IMR-90 (cell line): Measurements from ENCODE around the gene ULK1. TPM values are rescaled to one million over a fixed set of nuclear protein-coding genes. Genes with fewer than 3 reads are reported as not detected.

ENCODE experiments used
- ATAC-seq: fragments of 200-7000 bp; cut with Tn5 transposase; 2 replicates; pipeline ENCODE4 v1.9.1; 2020; ENCODE audit warnings: low read depth, mild to moderate bottlenecking, moderate library complexity
- BruUV-seq: library from RNA; stranded (reverse); fragments of 400-500 nt; replicated peaks from 2 replicates; lab custom pipeline; 2021; lab: Mats Ljungman, UMichigan
- CTCF ChIA-PET: fragments of 300-600 bp; formaldehyde crosslinking; extraction: SDS; loops from one replicate; lab custom pipeline; 2021; ENCODE audit warnings: antibody characterized with exemption; lab: Yijun Ruan, JAX
- POLR2A ChIA-PET: fragments of 300-600 bp; sonication (Branson Sonifier 250); formaldehyde crosslinking; loops from one replicate; lab custom pipeline; 2022; ENCODE audit warnings: antibody characterized with exemption; ENCODE audit not compliant: unreplicated experiment; lab: Charles Lee
- DNase-seq: peaks from one replicate; pipeline ENCODE4 v3.0.0; 2013
- H2AFZ ChIP-seq: replicated peaks from 2 replicates; pipeline ENCODE3; 2013; ENCODE audit warnings: low read length, mild to moderate bottlenecking; ENCODE audit not compliant: poor library complexity
- H2AK5ac ChIP-seq: 2 replicates; pipeline ENCODE4 v1.6.1; 2013; ENCODE audit warnings: low read depth, low read length, inconsistent platforms
- H2AK9ac ChIP-seq: replicated peaks from 2 replicates; pipeline ENCODE3; 2013; ENCODE audit warnings: mild to moderate bottlenecking, low read depth, low read length, moderate library complexity; ENCODE audit not compliant: poor library complexity
- H2BK120ac ChIP-seq: 2 replicates; pipeline ENCODE4 v1.6.1; 2013; ENCODE audit warnings: low read depth, low read length, inconsistent platforms
- H2BK15ac ChIP-seq: 3 replicates; pipeline ENCODE4 v1.6.1; 2013; ENCODE audit warnings: low read depth, low read length, inconsistent platforms
- H2BK20ac ChIP-seq: 2 replicates; pipeline ENCODE4 v1.6.1; 2013; ENCODE audit warnings: low read depth, mild to moderate bottlenecking, inconsistent platforms, low read length, moderate library complexity
- H2BK5ac ChIP-seq: 2 replicates; pipeline ENCODE4 v1.6.1; 2013; ENCODE audit warnings: mild to moderate bottlenecking, low read depth, low read length, inconsistent platforms; ENCODE audit not compliant: poor library complexity, severe bottlenecking
- H3K14ac ChIP-seq: replicated peaks from 2 replicates; pipeline ENCODE4 v1.6.1; 2013; ENCODE audit warnings: low read depth, low read length, inconsistent platforms
- H3K18ac ChIP-seq: 2 replicates; pipeline ENCODE4 v1.6.1; 2013; ENCODE audit warnings: low read depth, low read length, control low read depth
- H3K23ac ChIP-seq: 2 replicates; pipeline ENCODE4 v1.6.1; 2013; ENCODE audit warnings: low read depth, low read length, inconsistent platforms
- H3K27ac ChIP-seq: 2 replicates; pipeline ENCODE4 v1.5.1; 2013; ENCODE audit warnings: mild to moderate bottlenecking, control low read depth, low read length; ENCODE audit not compliant: insufficient read depth
- H3K27me3 ChIP-seq: 2 replicates; pipeline ENCODE4 v1.6.1; 2013; ENCODE audit warnings: low read length; ENCODE audit not compliant: control insufficient read depth, insufficient read depth
- H3K36me3 ChIP-seq: 2 replicates; pipeline ENCODE4 v1.6.1; 2013; ENCODE audit warnings: low read length, mixed read lengths; ENCODE audit not compliant: control insufficient read depth, insufficient read depth
- H3K4ac ChIP-seq: 2 replicates; pipeline ENCODE4 v1.6.1; 2013; ENCODE audit warnings: low read depth, low read length, inconsistent platforms
- H3K4me1 ChIP-seq: 2 replicates; pipeline ENCODE4 v1.6.1; 2013; ENCODE audit warnings: low read length, mixed read lengths; ENCODE audit not compliant: control insufficient read depth, insufficient read depth
- H3K4me2 ChIP-seq: 2 replicates; pipeline ENCODE4 v1.6.1; 2013; ENCODE audit warnings: low read depth, mild to moderate bottlenecking, control low read depth, low read length, moderate library complexity
- H3K4me3 ChIP-seq: 2 replicates; pipeline ENCODE4 v1.5.1; 2013; ENCODE audit warnings: low read depth, mild to moderate bottlenecking, control low read depth, low read length, moderate library complexity; ENCODE audit not compliant: insufficient read depth
- H3K56ac ChIP-seq: 2 replicates; pipeline ENCODE4 v1.6.1; 2013; ENCODE audit warnings: low read length, inconsistent platforms; ENCODE audit not compliant: insufficient read depth; ENCODE audit errors: extremely low read depth
- H3K79me1 ChIP-seq, 2 experiments: 2 replicates each; pipeline ENCODE4 v1.6.1; 2013; ENCODE audit warnings: low read length in 2 of 2, inconsistent platforms in 1 of 2, low read depth in 1 of 2
- H3K9ac ChIP-seq: 2 replicates; pipeline ENCODE4 v1.6.1; 2013; ENCODE audit warnings: low read depth, low read length, control low read depth
- H3K9me1 ChIP-seq: 2 replicates; pipeline ENCODE4 v1.6.1; 2013; ENCODE audit warnings: low read length, inconsistent platforms; ENCODE audit not compliant: insufficient read depth
- H3K9me3 ChIP-seq: 2 replicates; pipeline ENCODE4 v1.6.1; 2013; ENCODE audit warnings: low read length; ENCODE audit not compliant: control insufficient read depth, insufficient read depth
- H4K20me1 ChIP-seq: 2 replicates; pipeline ENCODE4 v1.6.1; 2013; ENCODE audit warnings: low read length, inconsistent platforms; ENCODE audit not compliant: insufficient read depth
- H4K5ac ChIP-seq: 2 replicates; pipeline ENCODE4 v1.6.1; 2013; ENCODE audit warnings: mild to moderate bottlenecking, low read depth, low read length, control low read depth
- H4K8ac ChIP-seq, 2 experiments: 2 replicates each; pipeline ENCODE4 v1.6.1; 2013; ENCODE audit warnings: low read depth in 2 of 2, low read length in 2 of 2, control low read depth in 1 of 2, inconsistent platforms in 1 of 2
- H4K91ac ChIP-seq: 2 replicates; pipeline ENCODE4 v1.6.1; 2013; ENCODE audit warnings: low read depth, low read length, inconsistent platforms; ENCODE audit not compliant: insufficient read depth
- BHLHE40 ChIP-seq: fragments of 150-350 bp; IDR thresholded peaks from 2 replicates; pipeline ENCODE4 v1.6.1; 2016; ENCODE audit warnings: mild to moderate bottlenecking, low read depth, low read length
- CEBPB ChIP-seq: IDR thresholded peaks from 2 replicates; pipeline ENCODE4 v1.6.1; 2012; ENCODE audit warnings: low read depth, low read length, improper control_type of control experiment
- CHD1 ChIP-seq: IDR thresholded peaks from 2 replicates; pipeline ENCODE4 v1.6.1; 2012; ENCODE audit warnings: low read depth, low read length, improper control_type of control experiment
- ELK1 ChIP-seq: fragments of 150-350 bp; IDR thresholded peaks from 2 replicates; pipeline ENCODE4 v1.6.1; 2016; ENCODE audit warnings: low read depth, mild to moderate bottlenecking, low read length, moderate library complexity, borderline replicate concordance
- FOS ChIP-seq: fragments of 150-350 bp; IDR thresholded peaks from 2 replicates; pipeline ENCODE4 v1.6.1; 2016; ENCODE audit warnings: low read depth, low read length
- MAFK ChIP-seq: IDR thresholded peaks from 2 replicates; pipeline ENCODE4 v1.6.1; 2012; ENCODE audit warnings: low read depth, low read length, improper control_type of control experiment
- MAZ ChIP-seq: IDR thresholded peaks from 2 replicates; pipeline ENCODE4 v1.6.1; 2012; ENCODE audit warnings: low read depth, mild to moderate bottlenecking, low read length, improper control_type of control experiment, moderate library complexity, borderline replicate concordance
- MXI1 ChIP-seq: IDR thresholded peaks from 2 replicates; pipeline ENCODE4 v1.6.1; 2012; ENCODE audit warnings: low read depth, mild to moderate bottlenecking, low read length, moderate library complexity, borderline replicate concordance
- NFE2L2 ChIP-seq: fragments of 150-350 bp; IDR thresholded peaks from 2 replicates; pipeline ENCODE4 v1.6.1; 2016; ENCODE audit warnings: low read depth, mild to moderate bottlenecking, low read length
- POLR2A ChIP-seq: IDR thresholded peaks from 2 replicates; pipeline ENCODE4 v1.6.1; 2012; ENCODE audit warnings: mild to moderate bottlenecking, low read depth, low read length
- RAD21 ChIP-seq: IDR thresholded peaks from 2 replicates; pipeline ENCODE4 v1.6.1; 2012; ENCODE audit warnings: low read length, improper control_type of control experiment
- RCOR1 ChIP-seq: IDR thresholded peaks from 2 replicates; pipeline ENCODE4 v1.6.1; 2012; ENCODE audit warnings: mild to moderate bottlenecking, low read length, improper control_type of control experiment; ENCODE audit not compliant: insufficient replicate concordance
- RFX5 ChIP-seq: IDR thresholded peaks from 2 replicates; pipeline ENCODE4 v1.8.0; 2012; ENCODE audit warnings: low read depth, mild to moderate bottlenecking, low read length, moderate library complexity
- SMC3 ChIP-seq: fragments of 150-350 bp; IDR thresholded peaks from 2 replicates; pipeline ENCODE4 v1.6.1; 2016; ENCODE audit warnings: low read depth, mild to moderate bottlenecking, antibody characterized with exemption, low read length, moderate library complexity
- USF2 ChIP-seq: fragments of 150-350 bp; IDR thresholded peaks from 2 replicates; pipeline ENCODE4 v1.6.1; 2017; ENCODE audit warnings: mild to moderate bottlenecking, antibody characterized with exemption, low read length, low read depth
- whole genome bisulfite sequencing, 2 experiments: methylation state at CpG; one replicate each; pipeline versions ENCODE4 v1.1.5 to v1.1.7; 2013; ENCODE audit warnings: missing lambda C conversion rate in 2 of 2; ENCODE audit not compliant: insufficient read length in 1 of 2; ENCODE audit errors: extremely low coverage in 2 of 2; 5-methylcytosine and 5-hydroxymethylcytosine counted together
- dilution Hi-C: fragments of 300-500 bp; cut with HindIII; formaldehyde crosslinking; loops from one replicate; pipeline ENCODE4 v1.14.3; 2018; ENCODE audit warnings: low sequenced_read_pairs; ENCODE audit not compliant: unreplicated experiment
- in situ Hi-C: fragments of 300-500 bp; cut with MboI; formaldehyde crosslinking; loops from 3 replicates; pipeline ENCODE4 v1.14.3; 2019; ENCODE audit warnings: low sequenced_read_pairs, inconsistent platforms, mixed read lengths
- intact Hi-C: fragments of 100-400 bp; cut with micrococcal nuclease; formaldehyde crosslinking; loops from 2 replicates; pipeline ENCODE4 v1.10.0; 2022
- polyA plus RNA-seq, 3 experiments: library from polyadenylated mRNA; depleted of rRNA; stranded (reverse); fragments of >200 nt; gene quantifications; 2 replicates each; pipeline ENCODE4 v1.2.3, GENCODE V29; 2012; ENCODE audit warnings: low replicate concordance in 1 of 3
- total RNA-seq: library from RNA; depleted of rRNA; stranded (reverse); fragments of >200 nt; gene quantifications from 2 replicates; pipeline ENCODE4 v1.2.3, GENCODE V29; 2012

Gene ULK1
- total and polyA plus RNA-seq, 2 of the 4 experiments (the other 2 are of a cell fraction): 1.8 to 19.2 TPM

DNA sequence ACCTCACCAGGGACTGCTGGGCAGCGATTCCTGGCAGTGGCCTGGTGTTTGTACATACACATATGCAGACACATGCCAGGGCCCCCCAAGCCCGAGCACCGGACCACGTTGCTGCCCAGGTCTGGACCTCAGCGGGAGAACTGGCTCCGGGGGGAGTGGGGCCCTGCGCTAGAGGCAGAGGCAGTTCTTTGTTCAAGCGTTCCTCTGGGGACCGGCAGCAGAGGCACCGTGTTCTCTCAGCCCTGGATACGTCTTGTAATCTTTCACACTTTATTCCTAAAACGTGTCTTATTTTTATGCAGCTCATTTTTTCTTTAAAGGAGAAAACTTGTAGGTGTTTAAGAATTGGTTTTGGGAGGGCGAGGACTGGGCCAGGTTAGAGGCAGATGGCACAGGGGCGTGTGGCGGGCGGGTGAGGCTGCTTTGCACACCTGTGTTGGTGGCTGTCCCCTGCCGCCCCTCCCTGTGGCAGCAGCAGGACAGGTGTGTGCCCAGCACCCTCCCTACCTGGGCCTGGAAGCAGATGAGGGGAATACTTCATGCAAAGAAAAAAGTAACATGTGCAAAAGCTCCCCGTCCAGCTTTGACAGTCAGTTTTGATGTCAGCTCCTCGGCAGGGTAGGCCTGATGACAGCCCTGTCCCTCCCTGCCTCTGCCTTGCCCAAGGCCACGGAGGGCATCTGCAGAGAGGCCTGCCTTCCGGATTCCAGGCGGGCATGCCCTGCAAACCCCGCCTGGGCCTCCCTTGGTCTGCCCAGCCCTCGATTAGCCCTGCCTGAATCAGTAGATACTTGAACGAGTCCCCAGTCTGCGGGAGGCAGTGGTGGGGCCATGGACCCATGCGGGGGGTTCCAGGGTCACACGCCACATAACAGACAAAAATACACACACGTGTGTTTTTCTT, 27.7 kb downstream of the ULK1 start:
- Histone ChIP-seq H3K4me1 (no peaks in the 10 kb centered on the region), H3K27me3 (no peaks in the 10 kb centered on the region), H3K9me1 (no peaks in the 10 kb centered on the region), H3K18ac (no peak overlapping the region), H3K23ac (no peak overlapping the region), H4K91ac (no peak overlapping the region), H2BK20ac (no peak overlapping the region), H2AK9ac (no peak overlapping the region), H4K5ac (no peak overlapping the region), H2AFZ (no peak overlapping the region), H4K8ac (no peak overlapping the region), H3K27ac (no peak overlapping the region), H3K9me3 (no peaks in the 10 kb centered on the region), H3K14ac (no peak overlapping the region), H3K4ac (no peak overlapping the region), H2BK120ac (no peak overlapping the region), H2BK5ac (no peak overlapping the region), H3K4me3 (no peak overlapping the region), H3K56ac (no peak overlapping the region), H4K20me1 (no peaks in the 10 kb centered on the region), H3K4me2 (no peak overlapping the region), H2AK5ac (no peak overlapping the region), H2BK15ac (no peak overlapping the region), H3K79me1 (no peaks in the 10 kb centered on the region), H3K9ac (no peak overlapping the region), H3K36me3 (peaks cover 43% of the 10 kb centered on the region)
- no peak for DNase-seq
- dilution Hi-C loops: no loop called here
- in situ Hi-C loops: no loop called here
- ATAC-seq: no peak
- intact Hi-C loops: no loop called here
- 79% methylated on average over 5 of the region's 29 CpGs; no CpG with 5 or more reads in 1 of the 2 experiments for WGBS, 2 experiments
- TSS peak; percentile 64 for BruUV-seq
- CTCF ChIA-PET: no interaction called here
- POLR2A ChIA-PET: no interaction called here
- no peak for TF ChIP-seq BHLHE40
- no peak for TF ChIP-seq USF2
- TF ChIP-seq CHD1: no peak
- TF ChIP-seq RFX5: no peak
- no peak for TF ChIP-seq MAZ
- TF ChIP-seq SMC3: no peak
- no peak for TF ChIP-seq MAFK
- TF ChIP-seq CEBPB: no peak
- TF ChIP-seq MXI1: no peak
- TF ChIP-seq ELK1: no peak
- TF ChIP-seq RAD21: no peak
- TF ChIP-seq RCOR1: no peak
- no peak for TF ChIP-seq POLR2A
- TF ChIP-seq FOS: no peak
- TF ChIP-seq NFE2L2: no peak
